ENCODE data around the gene SLK. TPM values are rescaled to one million over a fixed set of nuclear protein-coding genes. Genes with fewer than 3 reads are reported as not detected.

The SLK gene
- total RNA-seq, 1 experiment from 2014 or later, result 15.6 TPM

DNA sequence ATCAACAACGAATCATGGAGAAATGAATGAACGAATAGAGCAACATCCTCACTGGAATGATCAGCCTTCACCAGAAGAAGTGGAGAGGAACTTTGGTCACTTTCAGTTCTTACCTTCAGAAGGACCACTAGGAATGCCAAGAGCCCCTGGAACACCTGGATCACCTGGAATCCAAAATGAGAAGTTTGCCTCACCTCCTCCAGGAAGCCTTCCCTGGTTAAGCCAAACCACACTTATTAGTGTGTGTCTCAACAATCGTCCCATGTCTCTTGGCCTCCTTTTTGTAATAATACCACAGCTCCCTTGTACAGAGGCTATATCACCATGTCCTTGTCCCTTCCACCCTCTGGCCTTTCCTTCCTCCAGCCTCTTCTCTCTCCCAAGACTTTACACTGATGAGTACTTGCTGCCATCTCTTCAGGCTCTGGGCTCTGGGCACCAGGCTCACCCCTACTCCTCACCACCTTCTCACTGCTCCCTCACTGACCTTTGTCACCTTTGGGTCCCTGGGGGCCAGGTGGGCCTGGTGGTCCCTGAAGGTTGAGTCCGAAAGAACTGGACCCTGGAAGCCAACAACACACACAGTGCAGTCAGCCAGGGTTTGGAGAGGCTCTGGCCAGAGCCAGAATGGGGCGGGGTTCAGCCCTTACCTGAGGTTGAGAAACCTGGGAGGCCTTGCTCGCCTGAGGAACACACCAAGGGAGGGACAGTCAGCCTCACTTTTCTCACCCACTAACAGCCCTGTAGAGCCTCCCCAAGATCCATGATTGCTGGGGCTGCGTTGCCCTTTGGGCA lies 72.2 kb downstream of the SLK start:
- no peak for DNase-seq
- no peaks in the 10 kb centered on the region for H3K36me3 ChIP-seq (replicated peaks; ENCODE audit: control insufficient read depth, insufficient read depth, low read length)

DNA sequence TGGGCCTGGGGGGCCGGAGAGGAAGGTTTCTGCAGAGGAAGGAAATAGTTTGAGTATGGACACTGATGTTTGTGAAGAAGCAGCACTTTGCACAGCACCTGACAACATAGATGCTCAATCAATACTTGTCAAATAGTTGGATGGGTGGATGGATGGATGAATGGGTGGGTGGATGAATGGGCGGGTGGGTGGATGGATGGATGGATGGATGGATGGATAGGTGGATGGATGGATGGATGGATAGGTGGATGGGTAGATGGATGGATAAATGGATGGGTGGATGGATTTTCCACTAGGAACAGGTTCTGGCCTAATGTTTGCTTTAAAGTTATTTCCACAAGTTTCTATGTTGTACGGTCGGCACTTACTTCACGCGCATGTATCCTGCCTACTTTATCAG lies 73.4 kb downstream of the SLK start:
- H3K36me3 ChIP-seq (replicated peaks; ENCODE audit: control insufficient read depth, insufficient read depth, low read length), result no peaks in the 10 kb centered on the region
- H3K4me3 ChIP-seq (ENCODE audit: insufficient read depth, low read depth, low read length), result no peak overlapping the region
- no peaks in the 10 kb centered on the region for H3K27me3 ChIP-seq (ENCODE audit: control insufficient read depth, insufficient read depth, low read length)
- no peak for DNase-seq

More for the DNA sequence above, 72.2 kb downstream of the SLK start:
- H3K27me3 ChIP-seq (ENCODE audit: control insufficient read depth, insufficient read depth, low read length), result no peaks in the 10 kb centered on the region
- H3K4me3 ChIP-seq (ENCODE audit: insufficient read depth, low read depth, low read length), result no peak overlapping the region

DNA sequence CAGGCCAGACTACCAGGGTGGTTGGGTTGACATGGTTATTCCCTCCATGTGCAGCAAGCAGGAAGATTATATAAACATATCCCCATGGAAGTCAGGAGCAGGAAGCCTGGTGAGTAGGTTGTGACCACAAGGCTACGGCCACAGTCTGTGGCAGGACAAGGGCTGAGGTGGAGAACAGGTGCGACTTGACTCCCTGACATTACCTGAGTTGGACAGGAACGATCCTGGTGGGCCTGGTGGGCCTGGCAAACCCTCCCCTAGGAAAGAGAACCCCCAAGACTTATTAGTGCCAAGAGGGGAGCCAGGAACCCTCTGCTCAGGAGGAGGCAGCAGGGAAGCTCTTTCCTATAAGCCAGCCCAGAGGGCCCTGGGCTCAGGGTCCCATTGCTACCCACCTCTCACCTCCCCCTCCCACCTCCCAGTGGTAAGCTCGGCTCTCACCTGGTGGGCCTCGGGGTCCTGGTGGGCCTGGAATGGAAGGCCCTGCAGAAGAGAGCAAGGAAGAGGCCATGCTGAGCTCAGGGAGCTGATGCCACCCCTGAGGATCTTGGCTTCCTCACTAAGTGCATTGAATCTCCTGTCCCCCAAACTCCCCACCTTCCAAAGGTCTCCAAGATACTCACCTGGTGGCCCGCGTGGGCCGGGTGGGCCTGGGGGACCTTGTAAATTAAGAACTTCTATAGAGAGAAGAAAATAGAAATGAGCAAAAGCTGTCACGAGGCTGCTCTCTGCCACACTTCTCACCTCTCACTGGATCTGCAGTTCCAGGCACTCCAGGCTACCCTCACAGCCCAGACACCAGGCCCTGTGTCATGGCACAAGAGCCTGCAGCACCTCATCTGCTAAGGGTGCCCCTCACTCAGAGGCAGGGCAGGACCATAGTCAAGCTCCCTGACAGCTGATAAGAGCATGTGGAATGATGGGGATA lies 74.2 kb downstream of the SLK start:
- no peaks in the 10 kb centered on the region for H3K36me3 ChIP-seq (replicated peaks; ENCODE audit: control insufficient read depth, insufficient read depth, low read length)
- no peak overlapping the region for H3K4me3 ChIP-seq (ENCODE audit: insufficient read depth, low read depth, low read length)
- no peaks in the 10 kb centered on the region for H3K27me3 ChIP-seq (ENCODE audit: control insufficient read depth, insufficient read depth, low read length)
- no peak for DNase-seq

DNA sequence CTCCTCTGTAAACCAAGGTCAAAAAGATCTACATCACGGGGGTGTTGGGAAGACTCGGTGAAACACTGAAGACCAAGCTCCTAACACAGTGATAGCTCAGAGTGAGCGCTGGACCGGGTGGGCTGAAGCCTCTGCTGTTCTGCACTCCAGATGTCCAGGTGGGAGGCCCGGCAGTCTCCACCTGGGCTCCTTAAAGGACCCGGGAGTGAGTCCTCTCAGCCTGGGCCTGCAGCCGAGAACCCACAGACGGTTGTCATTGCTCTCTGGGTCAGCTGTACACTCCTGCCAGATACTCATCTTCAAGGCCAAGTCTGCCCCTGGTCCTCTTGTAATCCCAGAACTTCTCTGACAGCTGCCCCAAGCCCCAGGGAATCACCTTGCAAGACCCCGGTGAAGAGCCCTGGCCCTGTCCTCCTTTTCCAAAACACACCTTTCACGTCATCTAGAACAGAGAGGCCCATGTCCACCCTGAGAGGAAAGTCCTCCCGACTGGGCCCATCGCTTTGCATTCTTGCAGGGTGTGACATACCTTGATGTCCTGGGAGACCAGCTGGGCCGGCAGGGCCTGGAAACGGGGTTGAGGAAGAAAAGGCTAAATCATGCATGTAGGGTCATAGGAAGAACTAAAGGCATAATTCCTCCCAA lies 75.1 kb downstream of the SLK start:
- no peak for DNase-seq
- Histone ChIP-seq H3K27me3 (ENCODE audit: control insufficient read depth, insufficient read depth, low read length) (no peaks in the 10 kb centered on the region; the same call in 1 of the 2 replicates), H3K36me3 (replicated peaks; ENCODE audit: control insufficient read depth, insufficient read depth, low read length) (no peaks in the 10 kb centered on the region), H3K4me3 (ENCODE audit: insufficient read depth, low read depth, low read length) (no peak overlapping the region)

DNA sequence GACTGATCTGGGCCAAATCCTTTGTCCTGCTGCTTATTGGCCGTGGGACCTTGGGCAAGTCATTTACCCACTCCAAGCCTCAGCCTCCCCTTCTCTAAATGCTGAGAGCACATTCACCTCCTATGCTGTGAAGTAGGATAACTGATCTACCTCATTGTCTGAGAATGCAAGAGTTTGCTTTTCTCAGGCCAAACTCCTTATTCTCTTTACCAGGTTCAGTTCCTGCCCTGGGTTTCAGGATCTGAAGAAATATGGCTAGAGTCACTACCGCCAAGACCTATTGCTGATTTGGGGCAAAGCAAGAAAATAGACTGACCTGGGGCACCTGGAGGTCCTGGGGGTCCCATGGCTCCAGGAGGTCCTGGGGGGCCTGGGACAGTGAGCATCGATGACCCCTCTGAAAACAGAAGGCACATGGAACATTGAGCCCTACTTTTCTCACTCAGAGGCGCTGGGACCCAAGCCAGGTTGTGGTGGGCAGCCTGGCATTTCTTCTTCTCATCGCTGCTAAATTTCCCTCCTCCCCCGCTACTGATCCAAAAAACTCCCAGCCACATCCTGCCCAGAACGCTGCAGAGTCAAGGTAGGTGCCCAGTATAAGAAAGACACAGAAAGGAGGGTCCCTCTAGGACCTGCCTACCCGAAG lies 76.4 kb downstream of the SLK start:
- Histone ChIP-seq H3K36me3 (replicated peaks; ENCODE audit: control insufficient read depth, insufficient read depth, low read length) (no peaks in the 10 kb centered on the region), H3K4me3 (ENCODE audit: insufficient read depth, low read depth, low read length) (no peak overlapping the region), H3K27me3 (ENCODE audit: control insufficient read depth, insufficient read depth, low read length) (no peaks in the 10 kb centered on the region; the same call in 1 of the 2 replicates)
- no peak for DNase-seq

DNA sequence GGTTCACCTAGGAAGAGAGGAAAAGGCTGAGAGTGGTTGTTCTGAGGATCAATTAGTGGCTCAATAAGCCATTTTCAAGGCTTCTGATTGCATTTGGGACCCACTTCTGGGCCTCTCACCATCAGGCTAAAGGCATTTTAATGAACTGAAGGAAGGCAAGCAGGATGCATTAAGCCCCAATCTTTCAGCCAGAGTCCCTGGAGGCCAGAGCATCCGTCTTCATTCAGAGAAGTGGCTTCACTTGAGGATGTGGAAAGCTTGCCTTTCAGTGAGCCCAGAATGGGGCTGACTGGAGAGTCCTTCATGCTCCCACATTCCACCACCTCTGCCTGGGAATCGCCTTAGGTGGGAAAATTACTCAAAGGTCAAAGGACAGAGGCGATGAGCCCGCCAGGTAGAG lies 76.9 kb downstream of the SLK start:
- no peak for DNase-seq
- Histone ChIP-seq H3K4me3 (ENCODE audit: insufficient read depth, low read depth, low read length) (no peak overlapping the region), H3K27me3 (ENCODE audit: control insufficient read depth, insufficient read depth, low read length) (no peaks in the 10 kb centered on the region; the same call in 1 of the 2 replicates), H3K36me3 (replicated peaks; ENCODE audit: control insufficient read depth, insufficient read depth, low read length) (no peaks in the 10 kb centered on the region)

DNA sequence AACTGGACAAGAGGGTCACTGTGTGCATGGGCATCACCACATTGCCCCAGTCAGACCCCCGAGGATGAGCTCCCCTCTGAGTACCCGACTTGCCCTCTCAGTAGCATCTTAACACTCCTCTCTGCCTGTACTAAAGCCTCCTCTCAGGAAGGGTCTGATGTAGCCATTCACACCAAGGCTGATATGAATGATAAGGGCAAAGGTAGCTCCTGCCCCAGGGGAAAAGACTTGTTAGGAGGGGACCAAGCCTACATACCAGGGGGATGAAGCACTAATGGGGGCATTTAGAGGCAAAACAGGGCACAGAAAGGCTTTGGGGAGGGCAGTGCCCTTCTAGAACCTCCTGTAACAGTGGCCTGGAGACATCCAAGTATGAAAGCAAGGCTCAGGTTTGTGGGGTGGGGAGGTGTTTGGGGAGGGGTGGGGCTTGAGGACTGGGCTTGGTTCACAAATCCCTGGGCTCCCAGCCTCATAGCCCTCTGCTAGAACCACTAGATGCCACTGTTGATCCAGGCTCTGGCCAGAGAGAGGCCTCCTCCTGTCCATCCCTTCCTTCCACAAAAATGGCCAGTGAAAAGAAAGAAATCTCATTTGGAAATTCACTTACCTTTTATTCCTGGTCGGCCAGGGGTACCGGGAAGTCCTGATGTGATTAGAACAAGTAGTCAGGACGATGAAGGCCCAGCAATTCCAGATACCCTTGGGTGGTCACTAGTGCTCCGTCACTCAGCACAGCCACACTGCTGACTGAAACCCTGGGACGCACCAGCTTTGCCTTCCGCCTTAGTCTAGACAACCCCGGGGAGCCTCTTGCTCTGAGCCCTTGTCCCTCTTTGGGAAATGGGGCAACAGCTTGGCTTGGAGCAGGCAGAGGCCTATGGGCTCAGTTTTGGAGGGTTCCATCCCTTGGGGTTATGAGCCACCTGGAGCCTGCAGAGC lies 78.5 kb downstream of the SLK start:
- Histone ChIP-seq H3K27me3 (ENCODE audit: control insufficient read depth, insufficient read depth, low read length) (no peaks in the 10 kb centered on the region; the same call in 1 of the 2 replicates), H3K36me3 (replicated peaks; ENCODE audit: control insufficient read depth, insufficient read depth, low read length) (no peaks in the 10 kb centered on the region), H3K4me3 (ENCODE audit: insufficient read depth, low read depth, low read length) (no peak overlapping the region)
- DNase-seq, result peak; percentile 91

DNA sequence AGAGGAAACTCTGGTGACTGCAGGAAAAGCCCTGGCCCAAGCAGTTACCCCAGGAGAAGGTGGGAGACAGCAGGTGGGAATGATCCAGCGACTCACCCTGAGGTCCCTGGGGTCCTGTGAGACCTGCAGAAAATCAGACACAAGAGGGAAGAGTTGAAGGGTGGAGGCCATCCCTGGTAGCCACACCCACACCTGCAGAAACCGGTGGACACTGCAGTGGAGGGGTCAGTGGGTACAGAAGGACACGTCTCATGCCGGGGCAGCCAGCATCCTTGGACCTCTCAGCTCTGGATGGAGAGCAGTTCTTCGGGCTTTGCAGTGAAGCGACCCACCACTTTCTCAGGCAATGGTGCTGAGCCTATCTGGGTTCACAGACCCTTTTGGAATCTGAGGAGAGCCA lies 79.7 kb downstream of the SLK start:
- Histone ChIP-seq H3K4me3 (ENCODE audit: insufficient read depth, low read depth, low read length) (no peak overlapping the region), H3K36me3 (replicated peaks; ENCODE audit: control insufficient read depth, insufficient read depth, low read length) (no peaks in the 10 kb centered on the region), H3K27me3 (ENCODE audit: control insufficient read depth, insufficient read depth, low read length) (no peaks in the 10 kb centered on the region; the same call in 1 of the 2 replicates)
- DNase-seq, result no peak

DNA sequence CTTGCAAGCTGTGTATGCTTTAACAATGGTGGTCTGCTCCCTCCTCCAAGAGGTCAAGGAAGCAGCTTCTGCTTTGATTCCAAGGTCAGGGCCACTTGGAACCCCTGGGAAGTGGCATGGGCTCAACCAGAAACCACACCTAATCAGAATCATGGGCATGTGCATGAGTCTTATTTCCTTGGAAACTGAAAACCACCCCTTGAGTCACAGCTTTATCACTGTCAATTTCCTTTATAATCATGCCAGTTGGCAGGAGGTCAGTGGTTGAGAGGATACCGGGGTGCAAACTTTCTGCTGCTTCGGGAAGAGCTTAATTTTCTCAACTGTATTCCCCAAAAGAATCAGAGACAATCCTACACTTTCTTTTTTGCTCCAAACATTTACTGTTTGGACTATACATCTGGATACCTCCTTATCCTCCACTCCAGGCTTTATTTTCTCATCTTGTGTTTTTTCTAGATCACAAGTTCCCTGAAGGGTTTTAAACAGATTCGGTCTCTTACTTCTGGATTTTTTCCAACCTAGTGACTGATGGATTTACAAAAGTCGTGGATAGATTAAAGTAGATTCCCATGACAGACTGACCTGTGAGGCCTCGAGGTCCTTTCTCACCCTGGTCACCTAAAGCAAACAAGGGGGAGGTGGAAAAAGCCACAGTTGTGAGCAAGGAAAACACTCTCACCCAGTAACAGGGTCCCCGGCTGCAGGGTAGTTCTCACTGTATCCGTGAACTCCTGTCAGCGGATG lies 82.7 kb downstream of the SLK start:
- DNase-seq, result no peak
- H3K4me3 ChIP-seq (ENCODE audit: insufficient read depth, low read depth, low read length), result no peak overlapping the region
- H3K36me3 ChIP-seq (replicated peaks; ENCODE audit: control insufficient read depth, insufficient read depth, low read length), result no peaks in the 10 kb centered on the region
- H3K27me3 ChIP-seq (ENCODE audit: control insufficient read depth, insufficient read depth, low read length), result no peaks in the 10 kb centered on the region; the same call in 1 of the 2 replicates

DNA sequence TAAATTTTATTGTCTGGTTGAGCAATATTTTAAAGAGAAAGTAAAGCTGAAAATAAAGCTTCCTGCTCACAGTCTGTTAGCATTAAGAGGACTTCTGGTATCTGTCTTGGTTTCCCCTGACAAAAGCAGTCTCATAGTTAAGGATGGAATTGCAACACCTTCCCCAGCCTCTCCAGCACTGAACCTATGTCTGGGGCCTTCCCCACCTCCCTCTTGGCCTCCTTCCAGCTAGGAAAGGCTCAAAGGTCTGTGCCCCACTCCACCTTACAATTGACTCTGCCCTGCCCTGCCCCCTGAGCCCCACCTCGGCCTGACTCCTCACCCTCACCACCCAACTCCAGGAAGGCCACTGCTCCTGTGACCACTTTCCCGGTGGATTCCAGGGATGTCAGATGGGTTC lies 85.5 kb downstream of the SLK start:
- H3K36me3 ChIP-seq (replicated peaks; ENCODE audit: control insufficient read depth, insufficient read depth, low read length), result no peaks in the 10 kb centered on the region
- no peaks in the 10 kb centered on the region for H3K27me3 ChIP-seq (ENCODE audit: control insufficient read depth, insufficient read depth, low read length)
- no peak for DNase-seq
- no peak overlapping the region for H3K4me3 ChIP-seq (ENCODE audit: insufficient read depth, low read depth, low read length)

DNA sequence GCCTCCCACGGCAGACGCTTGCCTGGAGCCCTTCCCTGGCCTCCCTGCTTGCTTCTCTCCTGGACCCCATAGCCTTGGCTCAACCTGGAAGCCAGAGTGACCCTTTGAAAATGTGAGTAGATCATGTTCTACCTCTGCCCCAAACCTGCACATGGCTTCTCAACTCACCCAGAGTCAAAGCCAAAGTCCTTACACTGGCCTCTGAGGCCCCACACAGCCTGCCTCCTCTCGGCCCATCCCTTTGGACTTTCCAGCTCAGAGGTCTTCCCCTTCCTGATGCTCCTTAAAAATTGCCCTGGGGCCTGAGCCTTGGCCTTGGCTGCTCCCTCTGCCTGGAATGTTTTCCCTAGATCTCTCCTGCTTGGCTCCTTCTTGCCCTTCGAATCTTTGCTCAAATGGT lies 86.3 kb downstream of the SLK start:
- Histone ChIP-seq H3K27me3 (ENCODE audit: control insufficient read depth, insufficient read depth, low read length) (no peaks in the 10 kb centered on the region), H3K36me3 (replicated peaks; ENCODE audit: control insufficient read depth, insufficient read depth, low read length) (no peaks in the 10 kb centered on the region), H3K4me3 (ENCODE audit: insufficient read depth, low read depth, low read length) (no peak overlapping the region)
- DNase-seq, result no peak

DNA sequence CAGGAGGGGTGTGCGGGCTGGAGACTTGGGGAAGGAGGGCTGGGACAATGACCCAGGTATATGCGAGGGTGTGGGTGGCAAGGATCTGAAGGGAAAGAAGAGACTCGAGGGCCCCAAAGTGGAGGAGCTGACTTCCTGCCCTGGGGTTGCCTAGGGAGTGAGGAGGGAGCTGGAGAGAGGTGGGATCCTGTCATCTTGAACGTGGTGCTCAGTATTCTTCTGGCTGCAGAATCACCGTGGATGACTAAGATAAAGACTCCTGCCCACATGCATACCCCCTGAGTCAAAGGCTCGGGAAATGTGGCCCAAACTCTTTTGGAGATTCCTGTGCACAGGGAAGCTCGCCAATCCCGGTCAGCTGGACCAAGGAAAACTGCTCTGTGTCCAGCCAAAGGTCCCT lies 87.5 kb downstream of the SLK start:
- H3K27me3 ChIP-seq (ENCODE audit: control insufficient read depth, insufficient read depth, low read length), result no peaks in the 10 kb centered on the region
- H3K36me3 ChIP-seq (replicated peaks; ENCODE audit: control insufficient read depth, insufficient read depth, low read length), result no peaks in the 10 kb centered on the region
- H3K4me3 ChIP-seq (ENCODE audit: insufficient read depth, low read depth, low read length), result no peak overlapping the region
- no peak for DNase-seq

All from H7 (cell line).